Non-pigmented ciliary epithelial cell (primary cell): ENCODE measurements around the gene TSEN2.

ENCODE experiments used
- DNase-seq: peaks from one replicate; pipeline ENCODE4 v3.0.0-alpha.2; 2010; ENCODE audit warnings: low read depth

The TSEN2 gene

GRCh38 chr3:12553921-12554391 lies 69.7 kb downstream of the TSEN2 start:
- DNase-seq = no peak

DNA sequence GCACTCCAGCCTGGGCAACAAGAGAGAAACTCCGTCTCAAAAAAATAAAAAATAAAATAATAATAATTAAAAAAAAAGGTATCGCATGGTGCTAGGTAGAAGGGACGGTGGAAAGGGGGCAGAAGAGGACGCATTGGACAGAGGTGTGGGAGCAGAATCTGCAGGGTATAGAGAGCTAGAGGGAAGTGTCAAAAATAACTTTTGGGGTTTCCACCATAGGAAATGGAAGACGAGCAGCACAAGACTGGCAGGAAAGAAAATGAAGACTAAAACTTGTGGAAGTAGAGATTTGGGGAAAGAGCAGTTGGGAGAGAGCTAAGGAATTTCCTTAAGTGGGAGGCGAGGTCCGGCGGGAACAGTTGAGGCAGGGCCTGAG lies 72.0 kb downstream of the TSEN2 start:
- no peak for DNase-seq

GRCh38 chr3:12556690-12557472 lies 72.6 kb downstream of the TSEN2 start, which contains the start of gene MKRN2:
TSS of gene MKRN2 (plus strand) at chr3:12557087. CDS start at chr3:12557151, 64 bp downstream.
- DNase-seq = no peak

DNA sequence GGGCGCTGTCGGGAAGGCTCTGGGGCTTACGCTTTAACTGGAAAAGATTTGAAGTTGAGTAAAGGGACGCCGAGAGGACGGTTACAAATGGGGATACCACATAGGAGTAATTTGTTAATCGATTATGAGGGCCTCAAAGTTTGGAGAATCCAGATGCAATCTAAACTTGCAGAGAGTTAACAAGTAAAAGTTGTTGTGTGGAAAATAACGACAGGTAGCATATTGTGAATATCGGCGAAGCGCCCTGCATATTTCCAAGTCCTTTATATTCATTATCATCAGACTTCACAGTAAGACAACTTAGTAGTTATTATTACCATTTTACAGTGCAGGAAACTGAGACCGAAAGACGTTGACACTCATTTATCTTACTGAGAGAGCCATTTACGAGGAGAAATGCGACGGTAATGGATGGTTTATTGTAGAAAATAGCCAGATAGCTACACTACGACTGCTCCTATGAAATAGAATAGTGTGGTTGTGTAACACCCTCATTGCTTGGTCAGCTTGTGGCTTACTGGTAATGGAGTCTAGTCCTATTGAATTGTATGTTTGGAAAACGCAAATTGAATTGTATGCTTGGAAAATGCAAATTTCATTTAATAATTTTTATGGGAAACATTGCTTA lies 73.3 kb downstream of the TSEN2 start:
- no peak for DNase-seq

GRCh38 chr3:12558706-12559105 lies 74.4 kb downstream of the TSEN2 start:
- no peak for DNase-seq

DNA sequence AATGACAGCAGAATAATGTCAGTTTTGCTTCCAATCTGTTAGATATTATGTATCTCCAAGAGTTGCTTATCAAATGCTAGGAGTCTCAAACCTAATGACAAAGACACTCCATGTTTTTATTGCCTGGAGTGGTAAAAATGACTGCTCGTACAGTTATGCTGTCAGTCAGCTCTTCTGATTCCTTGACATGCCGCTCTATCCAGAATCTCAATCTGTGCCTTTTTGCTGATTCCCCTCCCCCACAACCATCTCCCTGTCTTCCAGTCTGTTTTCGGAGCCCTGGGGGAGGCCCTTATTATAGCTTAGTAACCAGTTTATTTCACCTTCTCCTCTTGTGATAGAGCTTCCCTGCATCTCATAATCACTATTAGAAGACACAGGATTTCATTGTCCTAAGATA lies 75.2 kb downstream of the TSEN2 start:
- DNase-seq = no peak

DNA sequence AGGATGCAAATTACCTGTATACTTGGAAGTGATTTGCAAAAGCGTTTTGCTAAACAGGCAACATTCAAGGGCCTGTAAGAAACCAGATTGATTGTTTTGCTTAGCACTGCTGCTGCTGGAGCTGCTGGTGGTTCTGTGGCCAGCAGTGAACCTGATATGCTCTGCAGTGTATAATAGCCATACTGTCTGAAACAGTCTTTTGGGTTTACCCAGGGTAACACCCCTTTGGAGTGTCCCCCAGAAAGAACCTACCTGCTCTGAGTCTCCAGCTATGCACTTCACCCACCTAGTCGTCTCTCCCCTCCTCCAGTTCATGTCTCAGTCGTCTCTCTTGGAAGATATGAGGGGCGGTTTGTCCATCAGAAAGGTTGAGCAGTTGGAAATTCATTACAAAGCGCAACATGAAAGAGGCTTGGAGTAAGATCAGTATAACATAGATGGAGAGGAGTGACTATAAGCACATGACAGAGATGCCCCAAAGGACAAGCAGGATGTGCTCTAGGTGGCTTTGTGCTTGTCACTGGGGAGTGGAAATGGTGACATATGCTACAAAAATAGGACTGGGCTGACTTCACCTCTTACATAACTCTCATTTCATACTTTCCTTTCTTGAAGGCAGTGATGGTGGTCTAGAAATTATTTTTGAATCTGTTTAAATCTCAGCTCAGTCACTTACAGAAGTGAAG lies 76.4 kb downstream of the TSEN2 start:
- no peak for DNase-seq

DNA sequence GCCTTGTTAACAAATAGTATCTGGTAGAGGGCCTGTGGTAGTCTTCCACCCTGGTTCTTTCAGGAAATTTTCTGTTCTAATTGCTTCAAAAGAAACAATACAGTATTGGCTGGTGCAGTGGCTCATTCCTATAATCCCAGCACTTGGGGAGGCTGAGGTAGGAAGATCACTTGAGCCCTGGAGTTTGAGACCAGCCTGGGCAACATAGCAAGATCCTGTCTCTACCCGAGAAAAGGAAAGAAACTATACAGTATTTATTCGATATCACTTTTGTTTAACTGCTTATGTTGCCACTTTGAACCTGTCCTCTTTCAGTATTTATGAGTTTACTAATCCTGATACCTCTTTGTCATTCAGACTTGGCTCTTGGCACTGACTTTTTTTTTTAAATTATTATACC lies 77.1 kb downstream of the TSEN2 start:
- no peak for DNase-seq

- no peak for DNase-seq
Observed at GRCh38 chr3:12562451-12562850, 78.2 kb downstream of the TSEN2 start.

DNA sequence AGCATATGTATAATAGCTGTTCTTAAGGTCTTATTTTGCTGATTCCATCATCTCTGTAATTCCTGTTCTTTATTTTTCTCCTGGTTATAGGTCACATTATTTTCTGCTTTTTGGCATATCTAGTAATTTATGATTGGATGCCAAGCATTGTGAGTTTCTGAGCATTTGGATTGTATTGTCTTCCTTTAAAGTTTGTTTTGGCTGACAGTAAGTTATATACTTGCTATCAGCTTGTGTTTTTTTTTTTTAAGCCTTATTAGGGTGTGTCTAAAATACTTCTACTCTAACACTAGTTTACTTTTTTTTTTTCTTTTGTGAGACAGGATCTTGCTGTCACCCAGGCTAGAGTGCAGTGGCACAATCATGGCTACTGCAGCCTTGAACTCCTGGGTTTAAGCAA lies 82.7 kb downstream of the TSEN2 start:
- DNase-seq = no peak

GRCh38 chr3:12568747-12569146 lies 84.5 kb downstream of the TSEN2 start:
- DNase-seq = no peak

DNA sequence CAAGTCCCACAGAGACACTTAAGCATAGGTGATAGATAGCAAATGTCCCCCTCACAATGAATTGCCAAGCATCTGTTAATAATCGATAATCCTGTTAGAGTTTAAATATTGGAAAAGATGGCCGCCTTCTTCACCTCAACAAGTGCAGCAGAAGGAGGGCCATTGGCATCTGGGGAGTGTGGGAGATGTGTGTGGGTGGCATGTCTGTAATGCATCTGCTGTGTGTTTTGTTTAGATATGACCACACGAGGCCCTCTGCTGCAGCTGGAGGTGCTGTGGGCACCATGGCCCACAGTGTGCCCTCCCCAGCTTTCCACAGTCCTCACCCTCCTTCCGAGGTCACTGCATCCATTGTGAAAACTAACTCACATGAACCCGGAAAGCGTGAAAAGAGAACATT lies 85.6 kb downstream of the TSEN2 start:
- DNase-seq = no peak

DNA sequence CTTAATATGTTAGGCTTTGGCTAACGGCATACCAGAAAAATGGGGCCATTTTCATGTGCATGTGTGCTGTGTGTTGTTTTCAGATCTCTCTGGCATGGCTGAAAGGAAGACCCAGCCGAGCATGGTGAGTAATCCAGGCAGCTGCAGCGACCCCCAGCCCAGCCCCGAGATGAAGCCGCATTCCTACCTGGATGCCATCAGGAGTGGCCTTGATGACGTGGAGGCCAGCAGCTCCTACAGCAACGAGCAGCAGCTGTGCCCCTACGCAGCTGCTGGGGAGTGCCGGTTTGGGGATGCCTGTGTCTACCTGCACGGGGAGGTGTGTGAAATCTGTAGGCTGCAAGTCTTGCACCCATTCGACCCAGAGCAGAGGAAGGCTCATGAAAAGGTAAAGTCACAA lies 87.7 kb downstream of the TSEN2 start:
- DNase-seq = no peak

GRCh38 chr3:12574131-12574530 lies 89.9 kb downstream of the TSEN2 start:
- no peak for DNase-seq

DNA sequence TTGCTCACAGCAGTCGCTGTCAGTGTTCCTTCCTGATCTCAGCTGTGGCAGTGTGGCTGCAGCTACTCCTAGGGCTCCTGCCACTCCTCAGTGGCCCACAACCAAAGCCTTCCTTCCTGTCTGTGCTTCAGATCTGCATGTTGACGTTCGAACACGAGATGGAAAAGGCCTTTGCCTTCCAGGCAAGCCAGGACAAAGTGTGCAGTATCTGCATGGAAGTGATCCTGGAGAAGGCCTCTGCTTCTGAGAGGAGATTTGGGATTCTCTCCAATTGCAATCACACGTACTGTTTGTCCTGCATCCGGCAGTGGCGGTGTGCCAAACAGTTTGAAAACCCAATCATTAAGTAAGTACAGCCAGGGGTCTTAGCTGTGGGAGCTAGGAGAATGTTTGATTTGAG lies 90.4 kb downstream of the TSEN2 start:
- no peak for DNase-seq

- no peak for DNase-seq
Observed at GRCh38 chr3:12577379-12577778, 93.1 kb downstream of the TSEN2 start.

DNA sequence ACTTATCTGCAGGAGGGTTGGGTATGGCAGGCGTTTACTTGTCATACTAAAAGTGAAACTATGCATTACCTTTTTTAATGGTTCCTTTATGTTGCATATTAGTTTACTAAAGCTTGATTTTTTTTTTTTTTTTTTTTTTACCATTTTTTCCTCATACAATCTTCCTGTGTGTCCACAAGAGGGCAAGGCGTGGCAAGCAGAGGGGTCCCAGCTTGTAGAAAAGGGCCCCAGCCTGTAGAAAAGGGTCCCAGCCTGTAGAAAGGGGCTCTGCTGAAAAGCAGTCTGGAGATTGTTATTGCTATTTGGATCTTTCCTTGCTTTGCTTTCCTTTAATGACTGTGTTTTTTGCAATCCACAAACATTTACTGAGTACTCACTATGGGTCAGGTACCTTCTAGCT lies 94.5 kb downstream of the TSEN2 start:
- no peak for DNase-seq

DNA sequence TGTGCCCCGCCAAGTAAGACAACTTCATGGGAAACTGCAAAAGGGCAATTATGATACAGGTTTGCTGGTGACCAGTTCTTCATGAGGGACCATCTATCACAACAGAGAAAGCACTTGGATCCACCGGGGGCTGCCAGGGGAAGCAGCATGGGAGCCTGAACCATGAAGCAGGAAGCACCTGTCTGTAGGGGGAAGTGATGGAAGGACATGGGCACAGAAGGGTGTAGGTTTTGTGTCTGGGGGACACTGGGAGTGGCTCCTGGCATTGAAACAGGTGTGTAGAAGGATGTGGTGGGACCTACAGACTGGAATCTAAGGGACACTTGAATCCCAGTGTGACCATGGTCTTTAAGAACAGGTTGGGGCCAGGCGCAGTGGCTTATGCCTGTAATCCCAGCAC lies 95.2 kb downstream of the TSEN2 start:
- no peak for DNase-seq

- DNase-seq = no peak
Observed at GRCh38 chr3:12579905-12580304, 95.6 kb downstream of the TSEN2 start.

GRCh38 chr3:12582730-12583129 lies 98.5 kb downstream of the TSEN2 start:
- DNase-seq = no peak
